ENCODE measurements around the gene CFB. TPM values are rescaled to one million over a fixed set of nuclear protein-coding genes. Genes with fewer than 3 reads are reported as not detected.

Gene CFB
- total and polyA plus RNA-seq, 2 of the 13 experiments (the other 11 are each of a cell fraction or from before 2014, with no cell fraction given), result 171 to 513 TPM

- TF ChIP-seq ZNF629 (CRISPR knock-in tag; conservative IDR thresholded peaks at IDR 0.05) (0 out of 2 replicates have a peak, but pooled peaks have one; percentile 3), ZNF224 (CRISPR knock-in tag; IDR thresholded peaks at IDR 0.05) (no peak), ZSCAN9 (CRISPR knock-in tag; IDR thresholded peaks at IDR 0.05; ENCODE audit: borderline replicate concordance) (no peak), ZKSCAN1 (IDR thresholded peaks at IDR 0.05; ENCODE audit: low read length) (no peak), ZNF577 (CRISPR knock-in tag; IDR thresholded peaks at IDR 0.05; ENCODE audit: borderline replicate concordance, low read depth) (no peak), RXRA (CRISPR knock-in tag; IDR thresholded peaks at IDR 0.05) (no peak), ZFP62 (CRISPR knock-in tag; IDR thresholded peaks at IDR 0.05) (no peak), PHF8 (CRISPR knock-in tag; IDR thresholded peaks at IDR 0.05) (peak; percentile 32; the same call in 1 of the 2 replicates), ZBTB33 (CRISPR knock-in tag; IDR thresholded peaks at IDR 0.05) (peak; percentile 87), RBM39 (IDR thresholded peaks at IDR 0.05; ENCODE audit: low read depth, low read length, poor library complexity, severe bottlenecking) (no peak), ZNF891 (CRISPR knock-in tag; IDR thresholded peaks at IDR 0.05) (no peak), IKZF5 (CRISPR knock-in tag; IDR thresholded peaks at IDR 0.05) (no peak), TOE1 (CRISPR knock-in tag; IDR thresholded peaks at IDR 0.05) (no peak), ZNF576 (CRISPR knock-in tag; IDR thresholded peaks at IDR 0.05) (no peak), SRF (IDR thresholded peaks at IDR 0.05; ENCODE audit: low read depth, low read length) (no peak), SRSF9 (IDR thresholded peaks at IDR 0.05; ENCODE audit: borderline replicate concordance, insufficient read depth, low read depth, low read length, poor library complexity, severe bottlenecking) (no peak), KMT2B (CRISPR knock-in tag; IDR thresholded peaks at IDR 0.05) (no peak), GABPB1 (CRISPR knock-in tag; IDR thresholded peaks at IDR 0.05) (peak; percentile 30; the same call in 1 of the 2 replicates), ZNF280B (CRISPR knock-in tag; IDR thresholded peaks at IDR 0.05; ENCODE audit: borderline replicate concordance) (no peak), PATZ1 (CRISPR knock-in tag; IDR thresholded peaks at IDR 0.05) (peak; percentile 95), ZNF652 (CRISPR knock-in tag; IDR thresholded peaks at IDR 0.05; ENCODE audit: borderline replicate concordance, low read depth) (no peak), ZC3H4 (CRISPR knock-in tag; IDR thresholded peaks at IDR 0.05; ENCODE audit: borderline replicate concordance) (no peak; the same call in 1 of the 2 replicates)
Observed at GRCh38 chr6:31901415-31901952, 44.4 kb upstream of the CFB start (continued).
